ENCODE results near the gene FEN1.

Gene FEN1

DNA sequence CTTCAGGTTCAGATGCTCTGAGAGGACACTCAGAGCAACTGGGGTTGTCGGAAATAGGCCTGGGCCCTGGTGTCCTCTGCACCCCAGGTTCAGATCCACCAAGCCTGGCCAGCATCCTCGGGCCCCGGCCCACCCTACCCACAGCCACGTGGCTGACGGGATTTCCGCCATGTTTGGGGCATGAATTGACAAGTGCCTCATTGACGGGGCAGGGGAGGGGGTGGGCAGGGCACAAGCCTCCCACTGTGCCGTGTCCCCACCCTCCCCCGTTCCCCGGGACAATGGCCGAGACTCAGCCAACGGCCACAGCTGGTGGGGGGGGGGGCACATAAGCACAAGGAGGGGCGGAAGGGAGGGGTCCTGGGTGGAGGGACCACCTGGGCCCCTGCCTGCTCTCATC lies 31.8 kb upstream of the FEN1 start:
- FAIRE-seq: no peak
- TF ChIP-seq, protein P1, sequence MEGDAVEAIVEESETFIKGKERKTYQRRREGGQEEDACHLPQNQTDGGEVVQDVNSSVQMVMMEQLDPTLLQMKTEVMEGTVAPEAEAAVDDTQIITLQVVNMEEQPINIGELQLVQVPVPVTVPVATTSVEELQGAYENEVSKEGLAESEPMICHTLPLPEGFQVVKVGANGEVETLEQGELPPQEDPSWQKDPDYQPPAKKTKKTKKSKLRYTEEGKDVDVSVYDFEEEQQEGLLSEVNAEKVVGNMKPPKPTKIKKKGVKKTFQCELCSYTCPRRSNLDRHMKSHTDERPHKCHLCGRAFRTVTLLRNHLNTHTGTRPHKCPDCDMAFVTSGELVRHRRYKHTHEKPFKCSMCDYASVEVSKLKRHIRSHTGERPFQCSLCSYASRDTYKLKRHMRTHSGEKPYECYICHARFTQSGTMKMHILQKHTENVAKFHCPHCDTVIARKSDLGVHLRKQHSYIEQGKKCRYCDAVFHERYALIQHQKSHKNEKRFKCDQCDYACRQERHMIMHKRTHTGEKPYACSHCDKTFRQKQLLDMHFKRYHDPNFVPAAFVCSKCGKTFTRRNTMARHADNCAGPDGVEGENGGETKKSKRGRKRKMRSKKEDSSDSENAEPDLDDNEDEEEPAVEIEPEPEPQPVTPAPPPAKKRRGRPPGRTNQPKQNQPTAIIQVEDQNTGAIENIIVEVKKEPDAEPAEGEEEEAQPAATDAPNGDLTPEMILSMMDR (IDR thresholded peaks at IDR 0.05; ENCODE audit: insufficient read depth, missing control alignments): no peak
- no peak for DNase-seq (ENCODE audit: insufficient read length, low spot score)

- no peak for FAIRE-seq
- no peak for DNase-seq (ENCODE audit: insufficient read length, low spot score)
- TF ChIP-seq, protein P1 (IDR thresholded peaks at IDR 0.05; ENCODE audit: insufficient read depth, missing control alignments): no peak
Measured at GRCh38 chr11:61761440-61762222, 31.1 kb upstream of the FEN1 start.

GRCh38 chr11:61762223-61762615 lies 30.5 kb upstream of the FEN1 start:
- FAIRE-seq (no peak), DNase-seq (ENCODE audit: insufficient read length, low spot score) (no peak)
- TF ChIP-seq, protein P1 (IDR thresholded peaks at IDR 0.05; ENCODE audit: insufficient read depth, missing control alignments): no peak

DNA sequence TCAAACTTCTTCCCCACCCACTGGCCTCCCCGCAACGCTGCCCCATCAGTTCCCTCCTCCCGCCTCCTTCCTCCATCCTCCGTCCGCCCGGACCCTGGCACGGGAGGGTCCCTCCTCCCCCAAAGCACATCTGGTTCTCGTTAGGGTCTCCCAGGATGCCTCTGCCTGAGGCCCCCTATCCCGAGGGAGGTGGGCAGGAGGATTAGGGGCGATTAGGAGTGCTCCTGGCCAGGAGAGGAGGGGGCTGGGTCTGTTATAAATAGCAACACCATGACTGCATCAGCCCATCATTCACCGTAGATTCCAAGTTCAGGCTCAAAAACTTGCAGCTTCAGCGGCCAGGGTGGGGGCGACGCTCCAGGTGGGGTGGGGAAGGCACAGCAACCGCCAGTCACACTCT lies 29.9 kb upstream of the FEN1 start:
- DNase-seq (ENCODE audit: insufficient read length, low spot score) (no peak), FAIRE-seq (no peak)
- TF ChIP-seq, protein P1 (IDR thresholded peaks at IDR 0.05; ENCODE audit: insufficient read depth, missing control alignments): no peak

GRCh38 chr11:61763930-61764605 lies 28.6 kb upstream of the FEN1 start:
- FAIRE-seq (no peak), DNase-seq (ENCODE audit: insufficient read length, low spot score) (no peak)
- TF ChIP-seq, protein P1 (IDR thresholded peaks at IDR 0.05; ENCODE audit: insufficient read depth, missing control alignments): no peak

GRCh38 chr11:61764606-61765260 lies 28.0 kb upstream of the FEN1 start:
- TF ChIP-seq, protein P1 (IDR thresholded peaks at IDR 0.05; ENCODE audit: insufficient read depth, missing control alignments): no peak
- DNase-seq (ENCODE audit: insufficient read length, low spot score) (no peak), FAIRE-seq (no peak)

Measured in D721Med (cell line).